SK-N-SH treated with all-trans-retinoic acid at 6 μM for 48 hours (cell line): ENCODE measurements around the gene INO80C.

Experiments used
- ATAC-seq: fragments of 200-7000 bp; cut with Tn5 transposase; 3 replicates; pipeline ENCODE4 v1.9.1; 2020; ENCODE audit warnings: mild to moderate bottlenecking, moderate library complexity
- ARNTL ChIP-seq: fragments of 450-650 bp; formaldehyde crosslinking; IDR thresholded peaks from 2 replicates; pipeline ENCODE4 v1.5.0; 2020; ENCODE audit warnings: low read depth, mild to moderate bottlenecking, moderate library complexity, borderline replicate concordance
- BACH2 ChIP-seq: fragments of 250-450 bp; sonication (Bioruptor Pico); IDR thresholded peaks from 2 replicates; pipeline ENCODE4 v1.9.0; 2021; ENCODE audit warnings: mild to moderate bottlenecking, borderline replicate concordance
- CSDC2 ChIP-seq: fragments of 250-450 bp; sonication (Bioruptor Pico); IDR thresholded peaks from 2 replicates; pipeline ENCODE4 v1.5.0; 2020; ENCODE audit warnings: mild to moderate bottlenecking, moderate library complexity
- ESRRG ChIP-seq: fragments of 250-450 bp; sonication (Bioruptor Pico); IDR thresholded peaks from 2 replicates; pipeline ENCODE4 v1.6.1; 2021; ENCODE audit warnings: mild to moderate bottlenecking
- GLIS3 ChIP-seq: fragments of 250-450 bp; sonication (Bioruptor Pico); IDR thresholded peaks from 2 replicates; pipeline ENCODE4 v1.5.0; 2020; ENCODE audit warnings: mild to moderate bottlenecking, moderate library complexity
- ISL1 ChIP-seq: fragments of 250-450 bp; sonication (Bioruptor Pico); IDR thresholded peaks from 2 replicates; pipeline ENCODE4 v2.1.2; 2022; ENCODE audit warnings: mild to moderate bottlenecking, moderate library complexity
- OSR1 ChIP-seq: fragments of 250-450 bp; sonication (Bioruptor Pico); IDR thresholded peaks from 2 replicates; pipeline ENCODE4 v1.8.0; 2022; ENCODE audit warnings: moderate library complexity, mild to moderate bottlenecking, inconsistent platforms
- RARB ChIP-seq: fragments of 250-450 bp; sonication (Bioruptor Pico); IDR thresholded peaks from 2 replicates; pipeline ENCODE4 v1.8.0; 2021; ENCODE audit warnings: mild to moderate bottlenecking, moderate library complexity
- SNAI2 ChIP-seq: fragments of 250-450 bp; sonication (Bioruptor Pico); IDR thresholded peaks from 2 replicates; pipeline ENCODE4 v1.5.0; 2020; ENCODE audit warnings: mild to moderate bottlenecking, moderate library complexity
- TOX ChIP-seq: fragments of 250-450 bp; sonication (Bioruptor Pico); IDR thresholded peaks from 2 replicates; pipeline ENCODE4 v1.8.0; 2021; ENCODE audit warnings: mild to moderate bottlenecking, moderate library complexity, borderline replicate concordance
- ZFP30 ChIP-seq: fragments of 450-650 bp; formaldehyde crosslinking; IDR thresholded peaks from 2 replicates; pipeline ENCODE4 v1.5.0; 2022; ENCODE audit warnings: mild to moderate bottlenecking, moderate library complexity
- ZNF565 ChIP-seq: fragments of 450-650 bp; formaldehyde crosslinking; conservative IDR thresholded peaks from 2 replicates; pipeline ENCODE4 v1.5.0; 2020; ENCODE audit warnings: low read depth, mild to moderate bottlenecking, moderate library complexity
- ZNF70 ChIP-seq: fragments of 450-650 bp; formaldehyde crosslinking; IDR thresholded peaks from 2 replicates; pipeline ENCODE4 v1.5.0; 2020; ENCODE audit warnings: mild to moderate bottlenecking, moderate library complexity
- ZNF8 ChIP-seq: fragments of 450-650 bp; formaldehyde crosslinking; IDR thresholded peaks from 2 replicates; pipeline ENCODE4 v1.5.0; 2020; ENCODE audit warnings: mild to moderate bottlenecking, moderate library complexity
- TF ChIP-seq, protein P1 (sequence below): fragments of 250-450 bp; sonication (Bioruptor Pico); IDR thresholded peaks from 2 replicates; pipeline ENCODE4 v1.5.1; 2021; ENCODE audit warnings: mild to moderate bottlenecking, moderate library complexity
- TF ChIP-seq, protein P2 (sequence below): fragments of 250-450 bp; sonication (Bioruptor Pico); IDR thresholded peaks from 2 replicates; pipeline ENCODE4 v1.5.0; 2020; ENCODE audit warnings: mild to moderate bottlenecking, moderate library complexity
- TF ChIP-seq, protein P3 (sequence below): fragments of 250-450 bp; sonication (Bioruptor Pico); IDR thresholded peaks from 2 replicates; pipeline ENCODE4 v1.8.0; 2021; ENCODE audit warnings: low read depth, mild to moderate bottlenecking, moderate library complexity, borderline replicate concordance
- TF ChIP-seq, protein P4 (sequence below): fragments of 250-450 bp; sonication (Bioruptor Pico); IDR thresholded peaks from 2 replicates; pipeline ENCODE4 v1.8.0; 2020; ENCODE audit warnings: mild to moderate bottlenecking, moderate library complexity, borderline replicate concordance

INO80C gene

DNA sequence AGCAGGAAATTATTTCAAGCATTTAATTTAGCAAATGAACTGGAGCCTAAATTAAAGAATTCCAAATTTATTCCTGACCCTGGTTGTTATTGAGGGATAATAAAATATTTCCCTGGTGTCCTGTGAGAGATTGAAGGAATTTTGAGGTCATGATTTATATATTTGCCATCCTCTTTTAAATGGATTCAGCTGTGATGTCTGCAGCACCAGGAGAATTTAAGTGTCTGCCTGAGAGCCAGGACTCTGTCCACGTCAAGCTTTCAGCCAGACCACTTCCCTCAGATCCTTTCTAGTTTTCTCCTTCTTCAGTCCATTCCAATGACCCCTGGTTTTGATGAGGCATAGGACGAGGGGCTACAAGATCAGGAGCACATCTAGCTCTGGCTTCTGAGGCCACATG lies 59.9 kb downstream of the INO80C start (continued):
- TF ChIP-seq ESRRG, result no peak
- no peak for TF ChIP-seq TOX (CRISPR knock-in tag)

DNA sequence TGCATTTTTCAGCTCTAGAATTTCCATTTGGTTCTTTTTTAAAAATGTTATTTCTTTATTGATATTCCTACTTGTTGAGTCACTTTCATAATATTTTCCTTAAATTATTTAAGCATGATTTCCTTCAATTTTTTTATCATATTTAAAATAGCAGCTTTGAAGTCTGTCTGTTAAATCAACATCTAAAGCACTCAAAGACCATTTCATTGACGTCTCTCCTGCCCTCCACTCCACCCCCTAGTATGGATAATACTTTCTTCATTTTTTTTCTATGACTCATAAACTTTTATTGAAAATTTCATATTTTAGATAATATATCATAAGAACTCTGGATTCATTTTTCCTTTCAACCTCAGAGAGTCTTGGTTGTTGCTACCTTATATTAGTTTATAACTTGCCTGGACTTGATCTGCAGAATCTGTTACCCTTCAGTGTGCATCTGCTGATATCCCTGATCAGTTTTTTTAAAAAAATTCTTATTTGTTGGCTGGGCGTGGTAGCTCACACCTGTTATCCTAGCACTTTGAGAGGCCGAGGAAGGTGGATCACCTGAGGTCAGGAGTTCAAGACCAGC lies 61.6 kb downstream of the INO80C start:
- TF ChIP-seq ZNF8 (CRISPR knock-in tag), result no peak
- peak; percentile 50 for TF ChIP-seq ISL1 (CRISPR knock-in tag)
- no peak for ATAC-seq

DNA sequence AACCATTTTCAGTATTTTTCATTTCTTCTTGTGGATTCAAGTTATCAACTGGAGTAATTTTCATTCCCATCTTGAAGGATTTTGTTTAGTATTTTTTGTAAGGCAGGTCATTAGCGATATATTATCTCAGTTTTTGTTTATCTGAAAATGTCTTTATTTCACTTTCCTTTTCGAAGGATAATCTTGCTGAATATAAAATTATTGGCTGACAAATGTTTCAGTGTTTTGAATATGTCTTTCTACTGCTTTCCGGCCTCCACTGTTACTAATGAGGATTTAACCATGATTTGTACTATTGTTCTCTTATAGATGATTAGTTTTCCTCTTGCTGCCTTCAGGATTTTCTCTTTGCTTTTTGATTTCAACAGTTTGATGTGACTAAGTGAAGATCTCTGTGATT lies 62.4 kb downstream of the INO80C start:
- TF ChIP-seq ZNF565 (CRISPR knock-in tag), result no peak
- TF ChIP-seq BACH2, result no peak
- TF ChIP-seq, protein P1, sequence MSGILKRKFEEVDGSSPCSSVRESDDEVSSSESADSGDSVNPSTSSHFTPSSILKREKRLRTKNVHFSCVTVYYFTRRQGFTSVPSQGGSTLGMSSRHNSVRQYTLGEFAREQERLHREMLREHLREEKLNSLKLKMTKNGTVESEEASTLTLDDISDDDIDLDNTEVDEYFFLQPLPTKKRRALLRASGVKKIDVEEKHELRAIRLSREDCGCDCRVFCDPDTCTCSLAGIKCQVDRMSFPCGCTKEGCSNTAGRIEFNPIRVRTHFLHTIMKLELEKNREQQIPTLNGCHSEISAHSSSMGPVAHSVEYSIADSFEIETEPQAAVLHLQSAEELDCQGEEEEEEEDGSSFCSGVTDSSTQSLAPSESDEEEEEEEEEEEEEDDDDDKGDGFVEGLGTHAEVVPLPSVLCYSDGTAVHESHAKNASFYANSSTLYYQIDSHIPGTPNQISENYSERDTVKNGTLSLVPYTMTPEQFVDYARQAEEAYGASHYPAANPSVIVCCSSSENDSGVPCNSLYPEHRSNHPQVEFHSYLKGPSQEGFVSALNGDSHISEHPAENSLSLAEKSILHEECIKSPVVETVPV, result no peak
- no peak for TF ChIP-seq CSDC2 (CRISPR knock-in tag)
- no peak for TF ChIP-seq GLIS3 (CRISPR knock-in tag)
- TF ChIP-seq ARNTL (CRISPR knock-in tag), result no peak
- TF ChIP-seq ZNF8 (CRISPR knock-in tag), result no peak
- TF ChIP-seq, protein P2, sequence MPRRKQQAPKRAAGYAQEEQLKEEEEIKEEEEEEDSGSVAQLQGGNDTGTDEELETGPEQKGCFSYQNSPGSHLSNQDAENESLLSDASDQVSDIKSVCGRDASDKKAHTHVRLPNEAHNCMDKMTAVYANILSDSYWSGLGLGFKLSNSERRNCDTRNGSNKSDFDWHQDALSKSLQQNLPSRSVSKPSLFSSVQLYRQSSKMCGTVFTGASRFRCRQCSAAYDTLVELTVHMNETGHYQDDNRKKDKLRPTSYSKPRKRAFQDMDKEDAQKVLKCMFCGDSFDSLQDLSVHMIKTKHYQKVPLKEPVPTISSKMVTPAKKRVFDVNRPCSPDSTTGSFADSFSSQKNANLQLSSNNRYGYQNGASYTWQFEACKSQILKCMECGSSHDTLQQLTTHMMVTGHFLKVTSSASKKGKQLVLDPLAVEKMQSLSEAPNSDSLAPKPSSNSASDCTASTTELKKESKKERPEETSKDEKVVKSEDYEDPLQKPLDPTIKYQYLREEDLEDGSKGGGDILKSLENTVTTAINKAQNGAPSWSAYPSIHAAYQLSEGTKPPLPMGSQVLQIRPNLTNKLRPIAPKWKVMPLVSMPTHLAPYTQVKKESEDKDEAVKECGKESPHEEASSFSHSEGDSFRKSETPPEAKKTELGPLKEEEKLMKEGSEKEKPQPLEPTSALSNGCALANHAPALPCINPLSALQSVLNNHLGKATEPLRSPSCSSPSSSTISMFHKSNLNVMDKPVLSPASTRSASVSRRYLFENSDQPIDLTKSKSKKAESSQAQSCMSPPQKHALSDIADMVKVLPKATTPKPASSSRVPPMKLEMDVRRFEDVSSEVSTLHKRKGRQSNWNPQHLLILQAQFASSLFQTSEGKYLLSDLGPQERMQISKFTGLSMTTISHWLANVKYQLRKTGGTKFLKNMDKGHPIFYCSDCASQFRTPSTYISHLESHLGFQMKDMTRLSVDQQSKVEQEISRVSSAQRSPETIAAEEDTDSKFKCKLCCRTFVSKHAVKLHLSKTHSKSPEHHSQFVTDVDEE, result no peak
- TF ChIP-seq ZNF70 (CRISPR knock-in tag), result no peak
- ATAC-seq, result no peak

DNA sequence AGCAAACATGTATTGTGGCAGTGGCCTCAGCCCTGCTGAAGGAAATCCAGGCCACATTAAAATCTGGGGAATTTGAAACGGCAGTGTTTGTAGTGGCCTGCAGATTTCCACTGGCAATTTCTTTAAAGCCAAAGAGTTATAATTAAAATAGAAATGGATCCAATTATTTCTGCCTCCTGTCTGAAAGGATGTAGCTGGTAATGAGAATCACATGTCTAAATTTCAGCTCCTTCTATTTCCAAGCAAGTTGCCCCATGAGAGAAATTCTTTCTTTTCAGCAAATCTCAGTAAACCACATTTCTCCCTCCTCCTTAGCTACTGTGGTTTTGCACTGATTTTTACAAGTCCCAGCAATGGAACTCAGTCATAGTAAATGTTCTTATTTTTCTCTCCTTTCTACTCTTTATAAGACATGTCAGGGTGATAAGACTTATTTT lies 65.2 kb downstream of the INO80C start:
- no peak for TF ChIP-seq ZNF70 (CRISPR knock-in tag)
- TF ChIP-seq, protein P3, sequence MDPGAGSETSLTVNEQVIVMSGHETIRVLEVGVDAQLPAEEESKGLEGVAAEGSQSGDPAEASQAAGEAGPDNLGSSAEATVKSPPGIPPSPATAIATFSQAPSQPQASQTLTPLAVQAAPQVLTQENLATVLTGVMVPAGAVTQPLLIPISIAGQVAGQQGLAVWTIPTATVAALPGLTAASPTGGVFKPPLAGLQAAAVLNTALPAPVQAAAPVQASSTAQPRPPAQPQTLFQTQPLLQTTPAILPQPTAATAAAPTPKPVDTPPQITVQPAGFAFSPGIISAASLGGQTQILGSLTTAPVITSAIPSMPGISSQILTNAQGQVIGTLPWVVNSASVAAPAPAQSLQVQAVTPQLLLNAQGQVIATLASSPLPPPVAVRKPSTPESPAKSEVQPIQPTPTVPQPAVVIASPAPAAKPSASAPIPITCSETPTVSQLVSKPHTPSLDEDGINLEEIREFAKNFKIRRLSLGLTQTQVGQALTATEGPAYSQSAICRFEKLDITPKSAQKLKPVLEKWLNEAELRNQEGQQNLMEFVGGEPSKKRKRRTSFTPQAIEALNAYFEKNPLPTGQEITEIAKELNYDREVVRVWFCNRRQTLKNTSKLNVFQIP (CRISPR knock-in tag), result no peak
- TF ChIP-seq BACH2, result no peak
- no peak for TF ChIP-seq TOX (CRISPR knock-in tag)
- TF ChIP-seq, protein P4, sequence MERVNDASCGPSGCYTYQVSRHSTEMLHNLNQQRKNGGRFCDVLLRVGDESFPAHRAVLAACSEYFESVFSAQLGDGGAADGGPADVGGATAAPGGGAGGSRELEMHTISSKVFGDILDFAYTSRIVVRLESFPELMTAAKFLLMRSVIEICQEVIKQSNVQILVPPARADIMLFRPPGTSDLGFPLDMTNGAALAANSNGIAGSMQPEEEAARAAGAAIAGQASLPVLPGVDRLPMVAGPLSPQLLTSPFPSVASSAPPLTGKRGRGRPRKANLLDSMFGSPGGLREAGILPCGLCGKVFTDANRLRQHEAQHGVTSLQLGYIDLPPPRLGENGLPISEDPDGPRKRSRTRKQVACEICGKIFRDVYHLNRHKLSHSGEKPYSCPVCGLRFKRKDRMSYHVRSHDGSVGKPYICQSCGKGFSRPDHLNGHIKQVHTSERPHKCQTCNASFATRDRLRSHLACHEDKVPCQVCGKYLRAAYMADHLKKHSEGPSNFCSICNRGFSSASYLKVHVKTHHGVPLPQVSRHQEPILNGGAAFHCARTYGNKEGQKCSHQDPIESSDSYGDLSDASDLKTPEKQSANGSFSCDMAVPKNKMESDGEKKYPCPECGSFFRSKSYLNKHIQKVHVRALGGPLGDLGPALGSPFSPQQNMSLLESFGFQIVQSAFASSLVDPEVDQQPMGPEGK (CRISPR knock-in tag), result no peak
- TF ChIP-seq ZFP30 (CRISPR knock-in tag), result no peak
- no peak for ATAC-seq

DNA sequence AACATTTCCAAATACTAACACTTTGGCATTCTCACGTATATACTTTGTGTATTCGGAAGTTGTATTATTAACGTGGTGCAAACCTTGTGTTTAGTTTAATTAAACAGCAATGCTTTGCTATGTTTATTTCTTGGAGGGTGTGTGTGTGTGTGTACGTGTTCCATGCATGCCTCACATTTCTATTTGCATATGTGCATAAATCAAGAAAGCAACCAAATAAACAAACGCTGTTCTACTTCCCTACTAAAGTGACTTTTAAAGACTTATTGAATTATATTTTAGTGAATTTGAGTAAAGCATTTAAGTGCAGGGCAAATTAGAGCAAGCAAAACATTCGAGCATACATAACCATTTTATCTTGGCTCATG lies 66.4 kb downstream of the INO80C start:
- ATAC-seq, result no peak
- TF ChIP-seq CSDC2 (CRISPR knock-in tag) (no peak), BACH2 (no peak), OSR1 (CRISPR knock-in tag) (no peak), SNAI2 (CRISPR knock-in tag) (no peak), RARB (CRISPR knock-in tag) (no peak), ARNTL (CRISPR knock-in tag) (no peak), GLIS3 (CRISPR knock-in tag) (no peak), ZNF565 (CRISPR knock-in tag) (no peak), TOX (CRISPR knock-in tag) (no peak)
- TF ChIP-seq, protein P2, result no peak
- TF ChIP-seq, protein P3 (CRISPR knock-in tag), result no peak
- TF ChIP-seq, protein P1, result no peak
- TF ChIP-seq, all 23 proteins: peak for 0
